ENCODE measurements around the gene ACSF2. TPM values are rescaled to one million over a fixed set of nuclear protein-coding genes. Genes with fewer than 3 reads are reported as not detected.

ACSF2 gene
- total RNA-seq, 4 donors from 2014 or later = 31.3 to 63.1 (median 42.2) TPM

DNA sequence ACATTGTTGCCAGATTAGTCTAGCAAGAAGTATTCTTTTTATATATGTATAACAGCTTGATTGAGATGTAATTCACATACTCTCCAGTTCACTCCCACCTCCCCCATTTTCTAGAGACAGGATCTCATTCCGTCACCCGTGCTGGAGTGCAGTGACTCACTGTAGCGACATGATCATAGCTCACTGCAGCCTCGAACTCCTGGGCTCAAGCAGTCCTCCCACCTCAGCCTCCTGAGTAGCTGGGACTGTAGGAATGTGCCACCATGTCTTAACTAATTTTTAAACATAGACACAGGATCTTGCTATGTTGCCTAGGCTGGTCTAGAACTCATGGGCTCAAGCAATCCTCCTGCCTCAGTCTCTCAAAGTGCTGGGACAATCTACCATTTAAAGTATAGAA lies 49.3 kb downstream of the ACSF2 start:
- TF ChIP-seq, protein P1, sequence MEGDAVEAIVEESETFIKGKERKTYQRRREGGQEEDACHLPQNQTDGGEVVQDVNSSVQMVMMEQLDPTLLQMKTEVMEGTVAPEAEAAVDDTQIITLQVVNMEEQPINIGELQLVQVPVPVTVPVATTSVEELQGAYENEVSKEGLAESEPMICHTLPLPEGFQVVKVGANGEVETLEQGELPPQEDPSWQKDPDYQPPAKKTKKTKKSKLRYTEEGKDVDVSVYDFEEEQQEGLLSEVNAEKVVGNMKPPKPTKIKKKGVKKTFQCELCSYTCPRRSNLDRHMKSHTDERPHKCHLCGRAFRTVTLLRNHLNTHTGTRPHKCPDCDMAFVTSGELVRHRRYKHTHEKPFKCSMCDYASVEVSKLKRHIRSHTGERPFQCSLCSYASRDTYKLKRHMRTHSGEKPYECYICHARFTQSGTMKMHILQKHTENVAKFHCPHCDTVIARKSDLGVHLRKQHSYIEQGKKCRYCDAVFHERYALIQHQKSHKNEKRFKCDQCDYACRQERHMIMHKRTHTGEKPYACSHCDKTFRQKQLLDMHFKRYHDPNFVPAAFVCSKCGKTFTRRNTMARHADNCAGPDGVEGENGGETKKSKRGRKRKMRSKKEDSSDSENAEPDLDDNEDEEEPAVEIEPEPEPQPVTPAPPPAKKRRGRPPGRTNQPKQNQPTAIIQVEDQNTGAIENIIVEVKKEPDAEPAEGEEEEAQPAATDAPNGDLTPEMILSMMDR (IDR thresholded peaks at IDR 0.05; ENCODE audit: low read depth) = no peak

DNA sequence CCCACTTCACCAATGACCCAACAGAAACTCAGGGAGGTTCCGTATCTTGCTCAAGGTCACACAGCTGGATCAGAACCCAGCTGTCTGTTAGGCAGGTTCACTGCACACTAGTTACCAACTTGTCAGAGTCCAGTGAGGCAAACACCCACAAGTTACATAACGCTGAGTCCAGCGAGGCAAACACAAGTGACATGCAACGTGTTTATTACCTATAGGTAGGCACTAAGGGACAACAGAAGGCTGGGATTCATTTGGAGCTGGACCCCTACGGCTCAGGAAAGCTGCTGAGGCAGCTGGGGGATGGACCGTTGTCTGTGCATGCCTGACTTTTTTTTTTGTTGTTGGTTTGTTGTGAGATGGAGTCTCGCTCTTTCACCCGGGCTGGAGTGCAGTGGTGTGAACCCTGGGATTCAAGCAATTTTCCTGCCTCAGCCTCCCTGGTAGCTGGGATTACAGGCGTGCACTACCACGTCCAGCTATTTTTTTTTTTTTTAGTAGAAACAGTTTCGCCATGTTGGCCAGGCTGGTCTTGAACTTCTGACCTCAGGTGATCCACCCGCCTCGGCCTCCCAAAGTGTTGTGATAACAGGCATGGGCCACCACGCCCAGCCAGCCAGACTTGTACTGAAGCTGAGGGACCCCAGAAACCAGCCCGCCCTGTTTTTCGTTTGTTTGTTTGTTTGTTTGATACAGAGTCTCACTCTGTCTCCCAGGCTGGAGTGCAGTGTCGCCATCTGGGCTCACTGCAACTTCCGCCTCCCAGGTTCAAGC lies 50.7 kb downstream of the ACSF2 start:
- TF ChIP-seq, protein P1 (IDR thresholded peaks at IDR 0.05; ENCODE audit: low read depth) = no peak

DNA sequence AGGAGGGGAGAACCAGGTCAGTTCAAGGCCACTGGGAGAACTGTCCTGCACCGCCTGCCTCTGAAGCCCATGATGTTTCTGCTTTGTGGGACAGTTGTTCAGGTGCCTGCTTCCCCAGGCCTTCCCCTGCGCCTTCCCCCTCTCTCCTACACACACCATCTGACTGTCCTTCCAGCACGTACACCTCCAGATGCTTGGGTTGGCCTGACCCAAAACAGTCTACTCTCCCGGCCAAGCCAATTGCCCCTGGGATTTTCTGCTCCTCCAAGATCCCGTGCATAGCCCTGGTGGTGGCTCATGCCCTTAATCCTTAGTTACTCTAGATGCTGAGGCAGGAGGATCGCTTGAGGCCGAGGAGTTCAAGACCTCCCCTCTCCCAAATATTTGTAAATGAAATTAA lies 52.0 kb downstream of the ACSF2 start:
- TF ChIP-seq, protein P1 (IDR thresholded peaks at IDR 0.05; ENCODE audit: low read depth) = no peak

DNA sequence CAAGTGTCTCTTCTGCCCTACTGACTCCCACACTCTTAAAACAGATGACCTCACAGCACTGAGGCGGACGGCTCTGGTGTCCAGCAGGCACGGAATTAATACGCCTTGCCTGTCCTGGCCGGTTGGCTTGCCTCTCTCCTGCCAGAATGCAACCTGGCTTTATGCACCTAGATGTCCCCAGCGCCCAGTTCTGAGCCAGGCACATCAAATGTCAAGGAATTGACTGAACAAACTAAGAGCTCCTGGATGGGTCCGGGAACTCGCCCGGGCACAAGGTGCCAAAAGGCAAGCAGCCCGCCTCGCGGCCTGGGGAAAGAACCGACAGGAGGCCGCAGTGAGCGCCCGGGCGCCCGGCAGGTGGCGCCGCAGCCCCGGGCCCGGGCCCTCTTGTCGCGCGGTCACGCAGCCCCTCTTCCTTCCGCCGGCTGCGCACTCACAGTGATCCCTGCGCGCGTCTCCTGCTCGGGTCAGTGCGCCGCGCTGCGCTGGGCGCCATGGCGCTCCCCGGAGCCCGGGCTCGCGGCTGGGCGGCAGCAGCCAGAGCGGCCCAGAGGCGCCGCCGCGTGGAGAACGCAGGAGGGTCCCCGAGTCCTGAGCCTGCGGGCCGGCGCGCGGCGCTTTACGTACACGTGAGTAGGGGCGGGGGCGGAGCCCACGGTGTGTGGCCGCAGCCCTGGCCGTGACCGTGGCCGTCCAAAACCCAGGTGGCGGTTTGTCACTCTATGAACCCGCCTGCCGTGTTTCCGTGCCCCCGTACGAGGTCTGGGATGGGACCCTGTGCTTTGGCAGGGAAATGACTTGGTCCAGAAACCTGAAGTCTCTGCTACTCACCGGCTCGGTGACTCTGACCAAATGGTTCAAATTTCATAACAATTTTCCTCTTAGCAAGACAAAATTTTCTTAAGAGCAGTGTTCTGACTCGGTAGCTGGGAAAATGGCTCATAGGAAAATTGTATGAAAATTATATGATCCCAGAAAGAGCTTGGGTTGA lies 52.7 kb downstream of the ACSF2 start, which contains the start of gene RSAD1:
Gene RSAD1, plus strand, starts transcription at position 470 of the 991 bp plus-strand sequence. Its CDS starts 25 bp downstream, at position 495.
- TF ChIP-seq, protein P1 (IDR thresholded peaks at IDR 0.05; ENCODE audit: low read depth) = no peak

DNA sequence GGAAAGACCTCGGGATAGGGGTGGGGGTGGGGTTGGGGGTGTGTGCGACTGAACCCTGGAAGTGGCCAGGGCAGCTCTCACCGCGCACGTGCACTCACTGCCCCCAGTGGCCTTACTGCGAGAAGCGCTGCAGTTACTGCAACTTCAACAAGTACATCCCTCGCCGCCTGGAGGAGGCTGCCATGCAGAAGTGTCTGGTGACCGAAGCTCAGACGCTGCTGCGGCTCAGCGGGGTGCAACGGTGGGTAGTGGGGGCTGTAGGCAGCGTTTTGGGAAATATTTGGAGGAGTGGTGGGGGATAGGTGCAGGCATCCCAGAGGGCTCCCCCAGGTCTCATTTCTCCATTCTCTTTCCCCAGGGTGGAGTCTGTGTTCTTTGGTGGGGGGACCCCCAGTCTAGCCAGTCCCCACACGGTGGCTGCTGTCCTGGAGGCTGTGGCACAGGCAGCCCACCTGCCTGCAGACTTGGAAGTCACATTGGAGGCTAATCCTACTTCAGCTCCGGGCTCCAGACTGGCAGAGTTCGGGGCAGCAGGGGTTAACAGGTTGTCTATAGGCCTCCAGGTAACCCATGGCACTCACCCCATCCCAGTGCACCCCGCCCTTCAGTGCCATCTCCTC lies 53.6 kb downstream of the ACSF2 start:
- TF ChIP-seq, protein P1 (IDR thresholded peaks at IDR 0.05; ENCODE audit: low read depth) = no peak

DNA sequence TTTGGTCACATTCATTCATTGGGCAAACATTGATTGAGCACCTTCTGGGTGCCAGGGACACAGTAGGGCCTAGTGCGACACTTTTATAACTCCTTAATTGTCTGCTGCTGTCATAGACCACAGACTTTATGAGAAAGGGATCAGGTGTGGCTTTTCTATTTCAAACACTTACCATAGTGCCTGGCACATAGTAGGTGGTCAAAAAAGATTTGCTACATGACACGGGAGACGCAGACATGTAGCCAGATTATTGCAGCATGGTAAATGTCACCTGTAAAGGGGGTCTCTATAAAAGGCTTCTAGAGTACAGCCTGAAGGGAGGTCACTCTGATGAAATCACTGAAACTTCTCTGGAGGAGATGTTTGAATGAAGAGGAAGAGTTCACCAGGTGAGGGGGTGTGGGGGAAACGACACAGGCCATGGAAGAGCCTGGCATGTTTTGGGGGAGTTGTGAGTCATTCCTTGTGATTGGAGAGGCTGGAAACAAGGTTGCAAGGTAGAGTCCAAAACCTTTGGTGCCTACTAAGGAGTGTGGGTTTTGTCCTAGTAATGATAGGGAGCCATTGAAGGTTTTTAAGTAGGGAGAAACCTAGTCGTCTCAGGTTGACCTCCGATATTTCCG lies 54.2 kb downstream of the ACSF2 start:
- TF ChIP-seq, protein P1 (IDR thresholded peaks at IDR 0.05; ENCODE audit: low read depth) = no peak

Data from subcutaneous adipose tissue (tissue), 4 donors.